Left kidney (tissue), 2 donors: ENCODE results near the gene CLHC1. TPM values are rescaled to one million over a fixed set of nuclear protein-coding genes. Genes with fewer than 3 reads are reported as not detected.

Experiments
- DNase-seq: peaks from one replicate; pipeline ENCODE4 v3.0.0-alpha.2; 2013
- polyA plus RNA-seq: library from polyadenylated mRNA; unstranded; fragments of 120-200 nt; gene quantifications from one replicate; pipeline ENCODE4 v1.2.1, GENCODE V29; 2013; ENCODE audit not compliant: insufficient read length

The CLHC1 gene
- polyA plus RNA-seq, 1 donor = 36.7 TPM

GRCh38 chr2:55169915-55170314, 62.2 kb downstream of the CLHC1 start:
- DNase-seq = no peak

GRCh38 chr2:55169359-55169758, 62.7 kb downstream of the CLHC1 start:
- no peak for DNase-seq

DNA sequence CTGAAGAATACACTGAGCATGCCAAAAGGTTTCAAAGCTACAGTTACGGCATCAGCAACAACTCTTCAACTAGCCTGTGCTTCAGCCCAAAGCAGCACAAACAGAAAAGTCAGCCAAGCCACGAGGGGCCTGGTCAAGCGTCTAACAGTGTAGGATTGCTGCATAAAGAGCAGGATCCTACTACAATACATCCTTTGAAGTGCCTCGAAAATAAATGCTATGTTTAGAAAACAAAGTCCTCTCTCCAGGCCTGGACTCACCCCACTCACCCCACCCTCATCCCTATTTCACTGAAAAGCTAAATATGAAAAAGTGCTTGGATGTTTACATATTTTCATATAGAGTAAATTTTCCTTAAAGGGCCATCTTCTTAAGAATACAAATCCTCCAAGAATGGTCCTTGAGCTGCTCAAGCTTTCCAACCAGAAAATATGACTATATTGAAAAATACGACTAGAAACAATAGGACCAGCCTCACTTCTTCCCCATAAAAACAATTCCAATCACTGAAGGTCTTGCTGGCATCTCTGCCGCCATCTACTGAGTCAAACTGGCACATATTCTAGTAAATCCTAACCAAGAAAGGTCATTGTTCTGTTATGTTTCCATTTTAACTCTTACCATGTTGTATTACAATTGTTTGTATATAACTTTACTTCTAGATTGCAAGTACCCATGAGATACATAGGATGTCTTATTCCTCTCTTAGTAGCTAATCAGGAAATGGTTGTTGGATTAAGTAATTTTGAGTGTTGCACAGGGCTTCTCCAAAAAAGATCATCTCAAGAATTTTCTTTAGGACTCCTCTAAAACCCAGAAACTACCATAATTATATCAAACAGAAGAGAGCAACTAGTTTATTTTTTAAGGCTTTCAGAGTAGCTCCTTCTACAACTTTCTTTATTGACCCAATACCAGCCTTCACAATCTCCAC, 63.6 kb downstream of the CLHC1 start:
- no peak for DNase-seq

DNA sequence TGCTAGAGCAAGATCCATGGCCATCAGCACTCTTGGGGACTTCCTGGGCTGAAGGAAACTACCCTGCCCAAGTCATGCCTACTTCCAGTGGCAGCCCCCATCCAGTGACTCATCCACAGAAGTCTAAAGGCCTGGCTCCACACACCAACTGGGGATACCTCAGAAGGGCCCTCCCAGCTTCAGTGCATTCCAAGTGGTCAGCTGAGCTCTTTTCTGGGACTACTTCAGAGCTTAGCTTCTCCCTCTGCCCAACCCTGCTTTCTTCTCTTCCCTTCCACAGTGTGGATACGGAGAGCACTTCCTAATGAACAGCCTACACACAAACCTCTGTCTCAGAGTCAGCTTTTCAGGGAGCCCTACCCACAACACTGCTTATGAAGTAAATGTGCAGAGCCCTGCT, 66.5 kb downstream of the CLHC1 start:
- DNase-seq = no peak

DNA sequence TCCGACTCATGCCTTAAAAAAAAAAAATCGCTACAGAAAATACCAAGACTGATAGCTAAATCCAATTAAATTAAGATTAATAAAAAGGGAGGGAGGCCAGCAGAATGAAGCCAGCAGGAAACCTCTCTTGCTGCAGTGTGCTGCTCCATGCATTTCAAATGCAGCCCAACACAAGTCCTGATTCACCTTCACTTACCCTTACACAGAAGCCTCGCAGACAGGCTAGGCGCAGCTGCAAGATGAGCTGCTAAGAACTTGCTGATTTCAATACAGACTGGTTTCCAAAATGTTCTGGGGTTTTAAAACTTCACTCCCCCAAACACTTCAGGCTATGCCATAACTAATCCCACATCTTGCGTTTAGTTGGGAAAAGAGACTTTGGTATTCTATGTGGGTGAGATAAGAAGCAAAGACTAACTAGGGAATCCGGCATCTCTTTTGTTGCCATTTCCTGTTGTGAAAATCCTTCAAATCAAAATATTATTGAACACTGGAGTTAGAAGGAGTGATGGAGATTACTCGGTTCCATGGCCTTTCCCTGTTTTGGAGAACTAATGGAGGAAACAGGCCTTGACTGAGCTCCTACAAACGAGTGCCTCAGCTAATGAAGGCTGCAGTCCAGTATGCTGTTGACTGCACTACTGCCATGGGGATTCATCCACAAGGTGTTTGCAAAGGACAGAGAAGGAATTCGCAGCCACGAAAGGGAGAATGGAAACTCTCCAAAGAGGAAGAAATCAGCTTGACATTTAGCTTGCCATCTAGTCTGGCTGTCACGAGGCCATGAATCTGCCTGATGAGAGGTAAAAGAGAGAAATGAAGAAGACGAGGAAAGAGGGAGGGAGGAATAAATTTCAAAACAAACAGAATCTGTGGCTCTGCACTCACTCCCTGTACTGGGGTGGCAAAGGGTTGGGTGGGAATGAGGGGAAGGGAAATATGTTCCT, 67.3 kb downstream of the CLHC1 start:
- no peak for DNase-seq

GRCh38 chr2:55163941-55164390, 68.1 kb downstream of the CLHC1 start:
- DNase-seq = no peak

GRCh38 chr2:55163274-55163721, 68.8 kb downstream of the CLHC1 start:
- DNase-seq = no peak

DNA sequence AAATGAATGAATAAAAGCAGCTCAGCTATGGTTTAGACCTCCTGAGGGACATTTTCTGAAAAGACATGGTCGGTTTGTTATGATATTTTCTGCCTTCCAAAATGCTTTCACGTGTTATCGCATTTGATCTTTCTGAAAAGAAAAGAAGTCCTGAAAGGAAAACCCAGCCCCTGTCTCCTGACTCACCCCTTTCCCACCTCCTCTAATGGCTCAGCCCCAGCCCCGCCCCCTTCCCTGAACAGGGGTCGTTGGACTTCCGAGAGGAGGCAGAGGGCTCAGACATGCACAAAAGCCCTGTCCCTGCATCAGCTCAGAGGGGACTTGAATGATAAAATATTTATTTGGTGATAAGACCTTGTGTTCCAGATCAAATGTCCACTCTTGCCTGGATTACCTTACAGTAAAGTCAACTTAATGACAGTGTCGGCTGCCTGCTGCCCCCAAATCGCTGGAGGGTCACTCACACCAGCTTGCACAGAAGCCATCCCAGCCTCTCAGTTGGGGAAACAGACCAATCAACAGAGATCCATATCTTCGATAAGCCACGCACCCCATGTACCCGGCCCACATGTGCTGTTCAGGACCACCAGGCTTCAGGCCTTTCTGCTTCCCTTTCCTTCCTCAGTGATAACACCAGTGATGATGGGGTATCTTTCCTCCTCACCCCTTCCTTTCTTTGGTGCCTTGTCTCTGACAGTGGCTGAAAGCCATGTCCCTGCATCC, 69.6 kb downstream of the CLHC1 start:
- DNase-seq = no peak

DNA sequence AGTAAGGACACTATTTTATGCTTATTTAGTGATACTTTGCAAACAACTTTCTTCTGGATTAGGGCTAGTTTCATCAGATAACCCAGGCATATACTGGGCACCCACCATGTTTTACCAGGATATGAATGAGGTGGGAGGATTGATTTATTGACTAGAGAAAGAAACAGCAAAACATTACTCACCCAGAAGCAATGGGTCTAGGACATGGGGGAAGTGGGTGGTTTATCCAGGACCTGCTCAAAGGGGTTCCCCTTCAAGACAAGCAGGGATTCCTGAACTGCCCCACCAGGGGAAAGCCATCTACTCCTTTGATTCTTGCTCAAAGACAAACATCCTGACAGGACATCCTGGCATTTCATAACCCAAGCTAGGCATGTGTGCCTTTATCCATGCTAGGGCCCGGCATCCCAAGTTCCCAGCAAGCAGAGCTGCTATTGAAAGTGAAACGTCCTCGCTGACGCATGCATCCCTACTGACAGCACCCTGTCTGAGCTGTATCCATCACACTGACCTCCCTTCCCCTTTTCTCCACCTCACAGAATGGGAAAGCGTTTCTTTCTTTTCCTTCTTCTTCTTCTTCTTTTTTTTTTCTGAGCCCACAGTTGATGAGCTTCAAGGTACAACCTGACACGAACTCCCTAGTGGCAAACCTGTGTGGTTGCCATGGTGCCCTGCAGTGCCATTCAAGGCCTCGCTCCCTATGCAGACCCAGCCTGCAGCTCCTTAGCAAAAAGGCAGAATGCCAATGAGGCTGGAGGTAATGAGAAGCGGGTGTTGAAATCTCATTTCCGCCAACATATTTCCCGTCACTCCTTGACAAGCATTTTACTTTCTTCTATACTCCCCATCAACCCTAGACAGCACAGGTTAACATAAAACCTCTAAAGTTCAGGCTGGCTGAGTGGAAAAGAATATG, 70.5 kb downstream of the CLHC1 start:
- no peak for DNase-seq

DNA sequence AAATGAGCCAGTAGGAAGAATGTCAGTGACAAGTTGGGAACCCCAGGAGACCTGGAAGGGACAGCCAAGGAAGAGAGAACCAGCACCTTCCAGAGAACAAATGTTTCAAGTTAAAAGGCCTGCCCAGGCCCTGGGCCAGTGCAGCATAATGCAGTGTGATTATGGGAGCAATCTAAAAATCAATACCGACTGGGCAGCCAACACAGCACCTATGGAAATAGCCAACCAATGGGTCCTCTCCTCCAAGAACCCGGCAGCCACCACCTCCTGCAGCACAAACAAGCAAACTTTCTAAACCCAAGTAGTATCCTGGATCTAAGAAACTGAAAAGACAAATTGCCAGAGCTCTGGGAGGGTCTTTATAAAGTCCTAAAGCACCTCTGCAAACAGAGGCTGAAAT, 71.7 kb downstream of the CLHC1 start:
- DNase-seq = no peak

DNA sequence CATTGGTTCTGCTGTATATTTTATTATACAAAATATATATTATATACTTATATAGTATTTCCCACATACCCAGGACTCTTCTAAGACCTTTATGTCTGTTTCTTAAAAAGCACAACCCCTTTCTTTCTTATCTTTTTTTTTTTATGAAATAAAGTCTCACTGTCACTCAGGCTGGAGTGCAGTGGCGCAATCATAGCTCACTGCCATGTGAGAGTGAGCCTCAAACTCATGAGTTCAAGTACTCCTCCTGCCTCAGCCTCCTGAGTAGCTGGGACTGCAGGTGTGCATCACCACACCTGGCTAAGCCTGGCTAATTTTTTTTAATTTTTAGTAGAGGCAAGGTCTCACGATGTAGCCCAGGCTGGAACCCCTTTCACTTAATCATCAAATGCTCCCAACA, 72.3 kb downstream of the CLHC1 start:
- DNase-seq = no peak

DNA sequence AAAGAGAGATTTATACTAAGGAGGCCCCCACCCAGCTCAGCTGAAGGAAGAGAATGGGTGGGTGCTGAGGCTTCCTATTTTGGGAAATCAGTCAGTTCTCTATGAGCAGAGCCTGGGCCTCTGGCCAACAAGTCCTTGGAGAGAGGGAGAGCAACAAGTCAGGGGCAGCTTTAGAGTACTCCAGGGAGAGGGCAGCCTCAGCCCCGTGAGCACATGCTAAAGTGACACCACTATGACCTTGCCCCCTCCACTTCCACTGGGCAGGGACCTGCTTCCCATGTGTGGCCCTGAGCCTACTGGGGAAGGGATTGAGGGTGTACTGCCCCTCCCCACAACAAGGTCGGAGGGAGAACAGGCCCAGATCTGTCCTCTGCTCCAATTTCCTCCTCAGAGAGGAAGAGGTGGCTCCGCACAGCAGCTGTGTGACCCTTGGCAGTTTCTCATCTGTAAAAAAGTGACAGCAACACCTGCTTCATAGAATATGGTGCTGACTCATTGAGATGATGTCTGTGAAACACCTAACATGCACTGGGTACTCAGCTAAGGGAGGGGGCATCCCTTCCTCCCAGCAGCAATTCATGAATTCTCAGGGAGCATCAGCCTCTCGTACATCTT, 72.9 kb downstream of the CLHC1 start:
- DNase-seq = no peak

DNA sequence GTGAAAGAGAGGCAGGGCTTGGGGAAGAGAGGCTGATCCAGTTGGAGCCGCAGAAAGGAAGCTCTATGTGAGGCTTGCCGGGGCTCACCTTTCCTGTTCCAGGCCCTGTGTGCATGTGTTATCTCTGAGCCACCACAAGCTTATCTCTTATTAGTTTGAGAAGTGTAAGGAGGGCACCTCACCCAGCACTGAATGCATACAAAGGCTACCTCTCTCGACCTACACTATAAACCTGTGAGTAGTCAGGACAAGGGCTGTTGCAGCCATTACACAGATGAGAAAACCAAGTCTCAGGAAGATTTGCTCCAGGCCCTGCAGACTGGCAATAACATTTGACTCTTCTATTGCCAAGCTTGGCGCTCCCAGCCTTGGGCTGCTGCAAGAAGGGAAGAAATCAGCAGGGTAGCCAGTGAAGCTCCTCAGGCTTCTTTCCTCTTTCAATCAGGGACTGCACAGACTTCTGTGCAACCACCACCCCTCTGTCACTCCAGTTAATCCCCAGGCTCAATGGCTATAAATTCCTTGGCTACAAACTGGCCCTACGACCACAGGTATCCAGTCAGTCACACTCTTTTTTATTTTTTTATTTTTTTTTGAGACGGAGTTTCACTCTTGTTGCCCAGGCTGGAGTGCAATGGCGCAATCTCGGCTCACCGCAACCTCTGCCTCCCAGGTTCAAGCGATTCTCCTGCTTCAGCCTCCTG, 73.8 kb downstream of the CLHC1 start:
- no peak for DNase-seq

GRCh38 chr2:55157474-55157884, 74.6 kb downstream of the CLHC1 start:
- DNase-seq = no peak

GRCh38 chr2:55156984-55157383, 75.1 kb downstream of the CLHC1 start:
- no peak for DNase-seq

- DNase-seq = no peak
Observed at GRCh38 chr2:55156326-55156725, 75.8 kb downstream of the CLHC1 start.

DNA sequence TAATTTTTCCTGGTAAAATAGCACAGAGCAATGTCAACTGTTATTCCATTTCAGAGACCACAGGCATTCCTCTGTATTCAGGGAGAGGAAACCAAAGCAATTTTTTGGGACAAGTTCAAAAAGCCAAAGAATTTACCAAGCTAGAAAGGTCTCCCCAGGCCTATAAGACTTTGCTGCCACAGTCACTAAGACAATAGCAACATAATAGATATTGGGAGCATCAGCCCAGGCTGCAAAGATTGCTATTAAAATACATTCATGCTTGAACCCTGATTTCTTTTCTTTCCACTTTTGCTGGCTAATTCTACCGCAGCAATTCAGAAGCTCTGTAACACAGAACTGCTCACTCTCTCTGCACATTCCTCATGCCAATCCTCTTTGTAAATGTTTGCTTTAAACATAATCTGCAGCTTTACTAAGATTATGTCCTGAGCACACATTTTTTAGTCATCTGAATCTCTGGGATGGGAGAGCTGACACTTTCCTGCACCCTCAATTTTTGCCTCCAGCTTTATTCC, 76.3 kb downstream of the CLHC1 start:
- DNase-seq = no peak

- DNase-seq = no peak
Observed at GRCh38 chr2:55155206-55155605, 76.9 kb downstream of the CLHC1 start.

DNA sequence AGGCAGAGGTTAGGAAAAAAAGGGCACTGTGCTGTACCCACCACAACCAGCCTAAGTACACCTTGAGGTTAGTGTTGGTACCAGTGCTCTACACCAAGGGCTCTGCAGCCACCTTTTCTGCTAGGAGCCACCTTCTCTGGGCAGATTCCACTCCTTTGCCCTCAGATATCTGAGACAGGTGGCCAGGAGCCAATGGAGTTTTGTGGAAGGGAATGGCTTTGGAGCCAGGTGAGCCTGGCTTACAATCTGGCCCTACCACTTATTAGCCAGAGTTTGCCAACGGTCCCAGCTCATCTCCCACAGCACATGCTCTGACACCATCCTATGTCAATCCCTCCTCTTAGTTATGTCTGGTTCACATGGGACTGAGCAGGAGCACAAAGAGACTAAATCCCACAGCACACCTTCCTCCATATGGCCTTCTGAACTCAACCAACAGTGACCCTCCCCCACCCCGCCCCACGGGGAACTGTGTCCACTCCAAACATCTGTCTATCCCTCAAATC, 77.5 kb downstream of the CLHC1 start:
- DNase-seq = no peak
